ENCODE results near the gene RHPN2. TPM values are rescaled to one million over a fixed set of nuclear protein-coding genes. Genes with fewer than 3 reads are reported as not detected.
"Not testable (repeated sequence)": the region's sequence is repeated elsewhere in the genome, so short reads cannot be mapped to it uniquely, and the experiment has no call there.

The RHPN2 gene
- total and polyA plus RNA-seq, 7 donors: 0.16 to 1.1 (median 0.57) TPM

DNA sequence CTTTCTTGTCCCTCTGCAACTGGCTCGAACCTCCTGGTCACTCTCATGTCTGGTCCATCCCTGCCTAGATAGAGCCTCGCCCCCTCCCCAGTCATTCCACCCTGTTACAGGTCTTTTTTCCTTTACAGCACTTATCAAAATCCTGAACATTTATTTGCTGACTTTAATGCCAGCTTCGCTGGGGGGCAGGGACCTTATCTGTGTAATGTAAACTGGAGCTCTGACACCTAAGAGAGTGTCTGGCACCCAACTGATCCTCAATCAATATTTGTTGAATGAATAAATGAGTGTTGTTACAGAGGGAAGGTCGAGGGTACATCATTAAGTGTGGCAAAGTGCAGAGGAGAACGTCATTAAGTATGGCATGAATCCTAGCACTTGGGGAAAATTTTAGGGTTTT is 76.0 kb downstream of the RHPN2 start:
- Histone ChIP-seq H3K4me1 (no peaks in the 10 kb centered on the region), H3K36me3 (ENCODE audit: insufficient read depth in 1 of 2, low read depth in 1 of 2) (no peaks in the 10 kb centered on the region), H3K27ac (no peak overlapping the region), H3K9me3 (no peaks in the 10 kb centered on the region), H3K4me3 (no peak overlapping the region), H3K27me3 (ENCODE audit: insufficient read depth in 3 of 3, low read length in 2 of 3) (no peaks in the 10 kb centered on the region)
- ATAC-seq (no peak), DNase-seq (no peak)
- intact Hi-C loops (cut with DNase I): no loop called here
- WGBS, 3 donors: 78 to 81% (median 80%) methylated on average over 5 of the region's 5 CpGs
- TF ChIP-seq, protein P1, sequence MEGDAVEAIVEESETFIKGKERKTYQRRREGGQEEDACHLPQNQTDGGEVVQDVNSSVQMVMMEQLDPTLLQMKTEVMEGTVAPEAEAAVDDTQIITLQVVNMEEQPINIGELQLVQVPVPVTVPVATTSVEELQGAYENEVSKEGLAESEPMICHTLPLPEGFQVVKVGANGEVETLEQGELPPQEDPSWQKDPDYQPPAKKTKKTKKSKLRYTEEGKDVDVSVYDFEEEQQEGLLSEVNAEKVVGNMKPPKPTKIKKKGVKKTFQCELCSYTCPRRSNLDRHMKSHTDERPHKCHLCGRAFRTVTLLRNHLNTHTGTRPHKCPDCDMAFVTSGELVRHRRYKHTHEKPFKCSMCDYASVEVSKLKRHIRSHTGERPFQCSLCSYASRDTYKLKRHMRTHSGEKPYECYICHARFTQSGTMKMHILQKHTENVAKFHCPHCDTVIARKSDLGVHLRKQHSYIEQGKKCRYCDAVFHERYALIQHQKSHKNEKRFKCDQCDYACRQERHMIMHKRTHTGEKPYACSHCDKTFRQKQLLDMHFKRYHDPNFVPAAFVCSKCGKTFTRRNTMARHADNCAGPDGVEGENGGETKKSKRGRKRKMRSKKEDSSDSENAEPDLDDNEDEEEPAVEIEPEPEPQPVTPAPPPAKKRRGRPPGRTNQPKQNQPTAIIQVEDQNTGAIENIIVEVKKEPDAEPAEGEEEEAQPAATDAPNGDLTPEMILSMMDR (IDR thresholded peaks at IDR 0.05): no peak

GRCh38 chr19:32988254-32988653 is 76.4 kb downstream of the RHPN2 start:
- H3K36me3 ChIP-seq (ENCODE audit: insufficient read depth in 1 of 2, low read depth in 1 of 2); H3K27ac ChIP-seq; DNase-seq; H3K4me3 ChIP-seq; H3K9me3 ChIP-seq; H3K27me3 ChIP-seq (ENCODE audit: insufficient read depth in 3 of 3, low read length in 2 of 3); H3K4me1 ChIP-seq; ATAC-seq; intact Hi-C loops (cut with DNase I): not testable (repeated sequence)
- 86 to 91% (median 90%) methylated on average over 5 of the region's 5 CpGs for WGBS, 3 donors

DNA sequence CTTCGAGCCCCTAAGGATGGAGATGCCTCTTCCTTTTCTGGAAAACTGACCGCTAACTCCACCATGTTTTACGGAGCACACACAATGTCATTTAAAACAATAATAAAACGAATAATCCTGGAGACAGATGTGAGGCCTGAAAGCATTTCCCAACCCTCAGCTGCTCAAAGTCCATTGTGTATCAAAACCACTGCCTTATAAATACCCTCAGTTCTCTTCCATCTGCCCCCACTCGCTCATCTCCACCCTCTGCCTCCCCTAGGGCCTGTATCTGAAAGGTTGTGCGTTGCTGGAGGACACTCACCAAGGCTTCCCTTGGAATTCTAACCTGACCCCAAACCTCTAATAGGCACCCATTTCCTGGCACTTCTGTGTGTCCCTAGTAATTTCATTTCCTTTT is 82.2 kb downstream of the RHPN2 start:
- H3K27ac ChIP-seq; H3K9me3 ChIP-seq; intact Hi-C loops (cut with DNase I); DNase-seq; H3K4me3 ChIP-seq; ATAC-seq; H3K4me1 ChIP-seq; H3K27me3 ChIP-seq (ENCODE audit: insufficient read depth in 3 of 3, low read length in 2 of 3); H3K36me3 ChIP-seq (ENCODE audit: insufficient read depth in 1 of 2, low read depth in 1 of 2): not testable (repeated sequence)
- 93 to 98% (median 93%) methylated on average over 5 to 6 of the region's 6 CpGs for WGBS, 3 donors

DNA sequence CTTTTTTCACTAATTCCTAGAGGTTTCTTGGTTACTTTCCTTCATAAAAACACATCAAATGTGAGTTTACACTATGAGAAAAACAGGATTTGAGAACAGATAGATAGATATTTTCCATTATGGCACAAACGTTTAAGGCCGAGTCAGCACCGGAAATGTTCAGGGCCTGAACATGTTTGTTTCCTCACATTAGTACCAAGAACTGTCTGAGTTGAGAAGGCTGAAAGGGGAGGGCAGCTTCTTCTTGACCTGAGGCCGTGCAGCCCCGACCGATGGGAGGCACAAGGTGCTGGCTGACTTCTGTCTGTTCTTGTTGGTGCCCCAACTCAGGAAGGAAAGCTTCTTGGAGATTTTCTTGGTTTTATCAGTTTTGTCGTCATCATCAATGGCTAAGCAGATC is 84.9 kb downstream of the RHPN2 start:
- not testable (repeated sequence) for H3K9me3 ChIP-seq; H3K27me3 ChIP-seq (ENCODE audit: insufficient read depth in 3 of 3, low read length in 2 of 3); ATAC-seq; DNase-seq; H3K36me3 ChIP-seq (ENCODE audit: insufficient read depth in 1 of 2, low read depth in 1 of 2); H3K27ac ChIP-seq; H3K4me3 ChIP-seq; H3K4me1 ChIP-seq
- intact Hi-C loops (cut with DNase I): loop anchor here in 1 of 2 donors (5.0 kb wide), 1 partner anchor 102 kb away; the partner anchor contains the start of gene GPATCH1
- 86 to 93% (median 91%) methylated on average over 7 of the region's 7 CpGs for WGBS, 3 donors

GRCh38 chr19:32977813-32978212 is 86.9 kb downstream of the RHPN2 start:
- not testable (repeated sequence) for DNase-seq; H3K4me3 ChIP-seq; H3K9me3 ChIP-seq; H3K36me3 ChIP-seq (ENCODE audit: insufficient read depth in 1 of 2, low read depth in 1 of 2); H3K27me3 ChIP-seq (ENCODE audit: insufficient read depth in 3 of 3, low read length in 2 of 3); H3K4me1 ChIP-seq; H3K27ac ChIP-seq; ATAC-seq
- intact Hi-C loops (cut with DNase I): loop anchor here in 1 of 2 donors (5.0 kb wide), 1 partner anchor 104 kb away; the partner anchor contains the start of gene GPATCH1
- WGBS, 3 donors: 91 to 98% (median 94%) methylated on average over 4 of the region's 4 CpGs

GRCh38 chr19:32977280-32977679 is 87.4 kb downstream of the RHPN2 start:
- Histone ChIP-seq H3K27me3 (ENCODE audit: insufficient read depth in 3 of 3, low read length in 2 of 3) (no peaks in the 10 kb centered on the region), H3K27ac (no peak overlapping the region), H3K9me3 (no peaks in the 10 kb centered on the region), H3K4me1 (no peaks in the 10 kb centered on the region), H3K36me3 (ENCODE audit: insufficient read depth in 1 of 2, low read depth in 1 of 2) (no peaks in the 10 kb centered on the region), H3K4me3 (no peak overlapping the region)
- DNase-seq (no peak), ATAC-seq (no peak)
- 77 to 89% (median 79%) methylated on average over 7 of the region's 7 CpGs for WGBS, 3 donors
- TF ChIP-seq, protein P1 (IDR thresholded peaks at IDR 0.05): no peak
- intact Hi-C loops (cut with DNase I): loop anchor here in 1 of 2 donors (5.0 kb wide), 1 partner anchor 105 kb away; the partner anchor contains the start of gene GPATCH1
